WI38 (cell line): ENCODE results near the gene MCMBP.

Experiments used
- H3K4me3 ChIP-seq: 2 replicates; pipeline ENCODE4 v1.5.1; 2011; ENCODE audit warnings: low read depth, mild to moderate bottlenecking, control low read depth, low read length
- TF ChIP-seq, protein P1 (sequence below): IDR thresholded peaks from 2 replicates; pipeline ENCODE4 v1.5.1; 2012; ENCODE audit warnings: low read depth, mild to moderate bottlenecking, control low read depth, low read length

MCMBP gene

DNA sequence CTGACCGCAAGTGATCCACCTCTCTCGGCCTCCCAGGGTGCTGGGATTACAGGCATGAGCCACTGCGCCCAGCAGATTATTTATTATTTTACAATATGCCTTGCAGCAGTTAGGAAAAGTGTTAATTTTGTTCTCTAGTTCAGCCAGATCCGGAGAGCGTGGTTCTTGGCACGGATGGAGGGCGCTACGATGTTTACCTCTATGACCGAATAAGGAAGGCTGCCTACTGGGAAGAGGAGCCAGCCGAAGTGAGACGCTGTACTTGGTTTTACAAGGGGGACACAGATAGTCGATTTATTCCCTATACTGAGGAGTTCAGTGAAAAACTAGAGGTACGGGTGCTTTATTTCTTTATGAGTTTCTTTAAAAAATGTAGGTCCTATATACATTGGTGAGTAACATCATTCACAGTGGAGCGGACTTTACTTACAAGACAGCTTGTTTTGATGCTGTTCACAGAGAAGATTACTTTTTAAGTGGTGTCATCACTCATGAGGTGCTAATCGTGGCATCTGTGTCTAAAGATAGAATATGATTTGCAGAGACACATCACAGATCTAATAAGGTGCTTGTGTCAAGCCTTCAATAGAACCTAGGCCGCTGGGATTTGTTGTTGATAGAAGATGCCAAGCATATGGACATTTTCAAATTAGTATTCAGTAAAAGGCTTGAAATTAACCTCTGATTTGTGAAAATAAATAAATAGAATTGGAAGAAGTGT is 31.5 kb upstream of the MCMBP start:
- no peak overlapping the region for H3K4me3 ChIP-seq
- TF ChIP-seq, protein P1, sequence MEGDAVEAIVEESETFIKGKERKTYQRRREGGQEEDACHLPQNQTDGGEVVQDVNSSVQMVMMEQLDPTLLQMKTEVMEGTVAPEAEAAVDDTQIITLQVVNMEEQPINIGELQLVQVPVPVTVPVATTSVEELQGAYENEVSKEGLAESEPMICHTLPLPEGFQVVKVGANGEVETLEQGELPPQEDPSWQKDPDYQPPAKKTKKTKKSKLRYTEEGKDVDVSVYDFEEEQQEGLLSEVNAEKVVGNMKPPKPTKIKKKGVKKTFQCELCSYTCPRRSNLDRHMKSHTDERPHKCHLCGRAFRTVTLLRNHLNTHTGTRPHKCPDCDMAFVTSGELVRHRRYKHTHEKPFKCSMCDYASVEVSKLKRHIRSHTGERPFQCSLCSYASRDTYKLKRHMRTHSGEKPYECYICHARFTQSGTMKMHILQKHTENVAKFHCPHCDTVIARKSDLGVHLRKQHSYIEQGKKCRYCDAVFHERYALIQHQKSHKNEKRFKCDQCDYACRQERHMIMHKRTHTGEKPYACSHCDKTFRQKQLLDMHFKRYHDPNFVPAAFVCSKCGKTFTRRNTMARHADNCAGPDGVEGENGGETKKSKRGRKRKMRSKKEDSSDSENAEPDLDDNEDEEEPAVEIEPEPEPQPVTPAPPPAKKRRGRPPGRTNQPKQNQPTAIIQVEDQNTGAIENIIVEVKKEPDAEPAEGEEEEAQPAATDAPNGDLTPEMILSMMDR = no peak

DNA sequence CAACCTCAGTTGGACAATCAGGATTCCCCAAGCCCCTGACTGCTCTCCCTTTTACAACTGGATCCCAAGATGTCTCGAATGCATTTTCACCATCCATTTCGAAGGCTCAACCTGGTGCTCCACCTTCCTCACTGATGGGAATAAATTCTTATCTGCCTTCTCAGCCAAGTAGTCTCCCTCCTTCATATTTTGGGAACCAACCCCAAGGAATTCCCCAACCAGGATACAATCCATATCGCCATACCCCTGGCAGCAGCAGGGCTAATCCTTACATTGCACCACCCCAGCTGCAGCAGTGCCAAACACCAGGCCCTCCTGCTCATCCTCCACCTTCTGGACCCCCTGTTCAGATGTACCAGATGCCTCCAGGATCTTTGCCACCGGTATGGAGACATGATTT is 25.9 kb upstream of the MCMBP start:
- H3K4me3 ChIP-seq = no peak overlapping the region
- TF ChIP-seq, protein P1 = no peak

DNA sequence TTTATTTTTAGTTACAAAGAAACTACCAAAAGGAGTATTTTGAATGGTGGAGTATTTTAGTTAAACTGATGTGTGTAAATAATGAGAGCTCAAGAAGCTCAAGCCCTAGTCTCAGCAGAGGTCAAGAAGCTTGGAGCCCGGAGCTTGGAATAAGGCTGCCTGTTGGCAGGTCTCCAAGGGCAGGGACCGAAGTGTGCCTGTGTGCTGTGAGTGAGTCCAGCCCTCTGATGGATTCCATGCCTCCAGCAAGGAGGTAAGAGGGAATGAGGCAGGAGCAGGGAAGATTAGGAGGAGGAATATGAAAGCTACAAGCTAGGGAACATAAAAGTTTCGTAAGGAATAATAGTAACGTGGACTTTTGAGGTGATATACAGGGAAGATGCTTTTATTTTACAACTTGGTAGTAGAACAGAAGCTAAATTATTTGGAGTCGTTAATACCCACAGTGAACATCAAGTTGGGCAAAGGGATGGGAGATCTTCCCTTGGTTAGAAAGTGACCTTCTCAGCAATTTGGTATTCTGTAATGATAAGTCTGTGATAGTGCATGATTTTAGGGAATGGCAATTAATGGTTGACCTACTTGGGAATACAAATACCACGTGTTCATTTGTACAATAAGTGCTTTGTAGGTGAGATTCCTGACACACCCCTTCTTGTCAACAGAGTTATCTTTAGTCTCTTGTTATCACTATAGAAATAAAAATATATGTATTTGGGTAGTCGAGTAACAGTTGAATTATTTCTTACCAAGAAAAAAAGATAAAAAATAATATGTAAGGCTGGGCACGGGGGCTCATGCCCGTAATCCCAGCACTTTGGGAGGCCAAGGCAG is 24.5 kb upstream of the MCMBP start:
- H3K4me3 ChIP-seq = peak overlapping the region; percentile 13
- TF ChIP-seq, protein P1 = no peak

DNA sequence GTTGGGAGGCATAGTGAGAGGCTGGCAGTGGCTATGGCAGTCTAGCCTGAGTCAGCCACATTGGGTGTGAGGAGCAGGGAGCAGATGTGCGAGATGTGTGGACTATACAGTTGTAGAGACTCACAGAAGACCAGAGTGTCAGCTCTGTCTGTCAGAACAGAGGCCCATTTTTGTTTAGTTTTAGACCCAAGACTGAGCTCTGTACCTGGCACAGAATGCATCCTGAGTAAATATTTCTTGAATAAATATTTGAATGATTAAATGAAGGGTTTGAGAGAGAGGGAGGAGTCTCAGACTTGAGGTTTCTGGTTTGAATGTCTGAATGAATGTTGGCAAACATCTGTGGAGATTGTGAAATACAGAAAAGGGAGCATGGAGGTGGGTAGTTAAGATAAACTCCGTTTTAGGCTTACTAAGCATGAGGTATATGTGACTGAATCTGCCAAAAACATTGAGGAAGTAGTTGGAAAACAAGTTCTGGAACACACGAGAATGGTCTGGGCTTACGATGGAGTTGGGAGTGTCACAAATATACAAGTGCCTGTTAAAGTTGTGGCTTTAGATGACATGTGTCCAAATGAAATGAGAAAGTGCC is 23.5 kb upstream of the MCMBP start:
- H3K4me3 ChIP-seq = peak overlapping the region; percentile 13; the same call in 1 of the 2 replicates
- TF ChIP-seq, protein P1 = no peak

DNA sequence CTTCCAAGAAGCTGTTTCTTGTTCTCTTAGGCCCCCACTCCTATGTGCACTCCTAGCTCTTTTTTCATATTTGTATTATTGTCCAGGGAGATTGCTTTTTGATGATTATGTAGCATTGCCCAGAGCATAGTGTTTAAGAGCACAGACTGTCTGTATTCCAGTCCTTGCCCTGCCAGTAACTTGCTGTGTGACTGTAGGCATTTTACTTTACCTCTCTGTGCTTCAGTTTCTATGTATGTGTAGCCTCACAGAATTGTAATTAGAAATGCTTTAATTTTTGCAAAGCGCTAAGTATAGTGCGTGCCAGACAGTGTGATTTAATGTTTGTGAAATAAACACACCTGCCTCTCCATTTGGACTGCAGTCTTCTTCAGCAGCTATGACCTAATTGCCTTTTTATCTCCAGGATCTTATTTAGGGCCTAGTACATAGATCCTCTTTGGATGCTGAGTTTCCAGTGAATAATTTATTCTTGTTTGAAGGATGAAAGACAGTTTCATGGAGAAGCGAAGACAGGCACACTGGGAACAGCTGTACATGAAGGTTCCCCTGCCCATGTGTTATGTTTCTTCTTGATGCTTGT is 21.3 kb upstream of the MCMBP start:
- TF ChIP-seq, protein P1 = no peak
- H3K4me3 ChIP-seq = peak overlapping the region; percentile 93

DNA sequence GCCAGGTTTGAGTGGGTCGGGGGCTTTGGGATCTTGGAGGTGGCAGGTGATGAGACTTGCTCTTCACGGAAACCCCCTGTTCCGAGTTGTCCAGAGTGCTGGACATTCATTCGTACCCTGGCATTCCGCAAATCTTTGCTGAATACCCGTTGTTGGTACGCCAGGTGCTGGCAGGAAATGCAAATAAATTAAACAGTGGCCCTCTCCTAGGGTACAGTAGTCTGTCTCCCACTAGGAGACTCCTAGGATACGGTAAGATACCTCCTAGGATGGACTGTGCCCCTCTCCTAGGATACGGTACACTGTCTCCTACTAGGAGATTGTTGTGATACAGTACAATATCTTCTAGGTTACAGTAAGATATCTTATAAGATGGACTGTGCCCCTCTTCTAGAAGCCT is 20.4 kb upstream of the MCMBP start:
- peak overlapping the region; percentile 93 for H3K4me3 ChIP-seq
- TF ChIP-seq, protein P1 = no peak
